Measurements from ENCODE around the gene TOX4. TPM values are rescaled to one million over a fixed set of nuclear protein-coding genes. Genes with fewer than 3 reads are reported as not detected.
A peak's percentile ranks its signal among the peaks of the same experiment; 100 is the strongest.

The TOX4 gene
- total RNA-seq, 1 donor from 2014 or later: 15.4 TPM

DNA sequence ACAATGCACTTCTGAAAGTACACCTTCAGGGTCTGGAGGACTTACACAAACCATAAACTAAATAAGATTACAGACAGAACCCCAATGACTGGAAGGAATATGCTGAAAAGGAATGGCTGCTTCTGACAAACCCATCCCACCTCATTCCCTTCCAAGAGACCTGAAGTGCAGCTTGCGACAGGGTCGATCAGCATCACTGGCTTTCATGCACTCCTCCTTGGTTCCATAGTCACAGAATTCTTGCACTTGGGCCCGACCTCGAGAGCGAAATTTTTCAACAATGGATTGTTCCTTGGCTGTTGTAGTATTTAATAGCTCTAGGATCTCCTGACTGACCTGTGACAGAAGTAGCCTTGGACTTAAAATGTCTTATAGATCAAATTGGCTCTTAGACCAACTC, 24.6 kb downstream of the TOX4 start:
- no peak for DNase-seq (ENCODE audit: low spot score)

DNA sequence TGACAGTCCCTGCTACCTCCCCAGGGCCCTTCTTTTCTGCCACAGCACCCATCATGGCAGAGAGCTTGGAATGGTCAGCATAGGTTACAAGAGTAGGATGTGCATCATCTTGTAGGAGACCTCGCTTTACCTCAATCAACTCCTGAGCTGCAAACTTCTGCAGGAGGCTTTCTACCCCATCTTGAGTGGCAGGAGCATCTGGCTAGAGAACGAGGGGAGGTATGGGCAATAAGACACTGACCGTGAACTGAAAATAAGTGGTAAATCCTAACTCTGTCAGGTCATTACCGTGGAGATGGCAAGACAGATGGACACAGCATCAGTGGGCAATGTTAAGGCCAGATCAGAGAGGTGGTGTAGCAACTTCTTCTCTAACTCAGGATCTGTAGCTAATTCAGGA, 26.4 kb downstream of the TOX4 start:
- DNase-seq (ENCODE audit: low spot score): no peak

DNA sequence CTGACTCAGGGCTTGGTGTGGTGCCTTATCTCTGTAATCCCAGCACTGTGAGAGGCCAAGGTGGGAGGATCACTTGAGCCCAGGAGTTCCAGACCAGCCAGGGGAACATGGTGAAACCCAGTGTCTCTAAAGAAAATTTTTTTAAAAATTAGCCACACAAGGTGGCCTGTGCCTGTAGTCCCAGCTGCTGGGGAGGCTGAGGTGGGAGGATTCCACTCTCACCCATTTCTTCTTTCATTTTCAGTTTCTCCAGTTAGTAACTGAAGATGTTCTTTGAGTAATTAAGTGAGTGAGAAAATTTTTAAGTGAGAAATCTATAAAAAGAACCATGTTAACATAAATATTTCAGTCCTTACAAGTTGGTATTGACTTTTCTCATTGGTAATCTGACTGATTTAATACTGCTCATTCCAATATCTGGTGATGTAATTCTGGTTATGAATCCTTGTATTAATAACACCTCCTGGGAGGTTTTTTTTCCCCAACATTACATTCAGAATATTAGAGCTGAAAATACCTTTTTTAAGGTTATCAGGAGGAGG, 28.1 kb downstream of the TOX4 start:
- no peak for DNase-seq (ENCODE audit: low spot score)

- DNase-seq (ENCODE audit: low spot score): no peak
Observed at GRCh38 chr14:21506557-21506956, 29.6 kb downstream of the TOX4 start.

DNA sequence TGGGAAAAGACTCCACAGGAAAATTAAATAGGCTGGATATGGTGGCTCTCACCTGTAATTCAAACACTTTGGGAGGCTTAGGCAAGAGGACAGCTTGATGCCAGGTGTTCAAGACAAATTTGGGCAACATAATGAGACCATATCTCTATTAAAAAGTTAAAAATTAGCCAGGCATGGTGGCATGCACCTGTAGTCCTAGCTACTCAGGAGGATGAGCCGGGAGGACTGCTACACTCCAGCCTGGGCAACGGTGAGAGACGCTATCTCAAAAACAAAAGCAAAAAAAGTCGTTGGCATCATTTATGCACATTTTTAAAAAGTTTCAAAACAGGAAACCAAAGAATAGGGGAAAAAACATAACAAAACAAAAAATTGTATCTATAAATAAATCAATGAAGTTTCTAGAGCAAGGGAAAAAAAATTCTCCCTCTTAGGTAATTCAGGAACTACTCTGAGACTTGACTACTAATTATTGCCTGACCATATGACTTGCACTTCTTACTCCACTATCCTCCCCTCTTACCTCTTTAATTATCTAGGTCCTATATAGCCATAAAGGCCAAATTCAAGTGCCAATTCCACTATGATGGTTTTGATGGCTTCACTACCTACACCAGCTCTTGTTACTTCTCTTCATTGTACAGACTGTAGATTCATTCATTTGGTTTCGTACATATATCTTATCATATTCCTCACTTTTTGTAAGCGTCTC, 32.6 kb downstream of the TOX4 start:
- DNase-seq (ENCODE audit: low spot score): no peak

GRCh38 chr14:21510735-21511657, 34.0 kb downstream of the TOX4 start, which contains the start of gene METTL3:
Gene METTL3, minus strand, starts transcription at chr14:21511340. Its CDS starts 117 bp downstream, at chr14:21511223.
- DNase-seq (ENCODE audit: low spot score): peak; percentile 100

- no peak for DNase-seq (ENCODE audit: low spot score)
Observed at GRCh38 chr14:21514341-21514740, 37.3 kb downstream of the TOX4 start.

GRCh38 chr14:21518725-21519124, 41.7 kb downstream of the TOX4 start:
- DNase-seq (ENCODE audit: low spot score): no peak

GRCh38 chr14:21520767-21521166, 43.8 kb downstream of the TOX4 start:
- DNase-seq (ENCODE audit: low spot score): no peak

DNA sequence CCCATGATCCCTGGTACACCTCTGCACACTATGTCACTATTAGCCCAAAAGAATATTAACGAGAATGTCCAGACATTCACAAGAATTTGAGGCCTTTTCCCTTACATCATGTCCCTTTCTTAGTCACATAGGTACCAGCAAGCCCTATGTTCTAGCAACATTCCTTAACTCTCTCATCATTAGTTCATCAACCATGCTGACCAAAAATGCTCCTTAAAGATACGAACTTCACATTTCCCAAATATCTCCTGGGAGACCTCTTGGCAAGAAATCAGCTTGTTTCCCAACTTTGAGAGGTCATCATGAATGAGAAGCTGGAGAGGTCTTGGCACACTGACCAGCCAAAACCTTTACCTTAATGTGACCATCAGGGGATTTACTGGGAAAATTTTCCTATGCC, 44.5 kb downstream of the TOX4 start:
- DNase-seq (ENCODE audit: low spot score): no peak

DNA sequence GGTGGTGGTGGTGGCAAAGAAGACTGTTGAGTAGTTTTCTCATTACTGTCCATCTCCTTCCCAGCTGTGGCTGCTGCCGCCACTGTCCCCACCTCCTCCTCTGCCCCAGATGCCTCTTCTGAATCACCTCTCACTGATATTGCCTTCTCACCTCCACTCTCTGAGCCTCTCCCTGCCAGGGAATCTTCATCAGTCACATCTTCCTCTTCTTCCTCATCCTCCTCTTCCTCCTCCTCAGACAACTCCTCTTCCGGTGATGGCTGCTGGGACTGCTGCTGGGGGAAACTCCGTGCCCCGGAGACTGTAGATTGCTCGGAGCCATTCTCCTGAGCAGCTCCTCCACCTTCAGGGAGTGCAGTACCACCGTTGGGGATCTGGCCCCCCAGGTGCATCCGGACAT, 46.2 kb downstream of the TOX4 start:
- no peak for DNase-seq (ENCODE audit: low spot score)

GRCh38 chr14:21524575-21525490, 47.8 kb downstream of the TOX4 start:
- DNase-seq (ENCODE audit: low spot score): no peak

DNA sequence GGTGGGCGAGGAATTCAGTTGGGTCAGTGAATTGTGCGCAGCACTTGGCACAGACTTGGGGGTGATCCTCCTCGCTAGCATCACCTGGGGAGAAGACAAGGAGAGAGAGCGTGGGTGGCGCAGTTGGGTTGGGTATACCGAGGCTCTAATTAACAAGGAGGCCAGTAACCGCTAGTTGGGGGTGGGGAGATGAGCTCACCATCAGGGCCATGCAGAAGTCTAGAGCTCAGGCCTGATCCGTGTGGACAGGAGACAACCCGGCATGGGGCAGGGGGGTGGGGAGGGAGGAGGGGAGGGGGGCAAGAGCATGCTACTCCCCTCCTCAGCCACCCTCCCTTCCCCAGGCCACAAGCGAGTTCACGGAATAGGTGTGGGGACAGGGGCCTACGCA, 48.6 kb downstream of the TOX4 start:
- no peak for DNase-seq (ENCODE audit: low spot score)

DNA sequence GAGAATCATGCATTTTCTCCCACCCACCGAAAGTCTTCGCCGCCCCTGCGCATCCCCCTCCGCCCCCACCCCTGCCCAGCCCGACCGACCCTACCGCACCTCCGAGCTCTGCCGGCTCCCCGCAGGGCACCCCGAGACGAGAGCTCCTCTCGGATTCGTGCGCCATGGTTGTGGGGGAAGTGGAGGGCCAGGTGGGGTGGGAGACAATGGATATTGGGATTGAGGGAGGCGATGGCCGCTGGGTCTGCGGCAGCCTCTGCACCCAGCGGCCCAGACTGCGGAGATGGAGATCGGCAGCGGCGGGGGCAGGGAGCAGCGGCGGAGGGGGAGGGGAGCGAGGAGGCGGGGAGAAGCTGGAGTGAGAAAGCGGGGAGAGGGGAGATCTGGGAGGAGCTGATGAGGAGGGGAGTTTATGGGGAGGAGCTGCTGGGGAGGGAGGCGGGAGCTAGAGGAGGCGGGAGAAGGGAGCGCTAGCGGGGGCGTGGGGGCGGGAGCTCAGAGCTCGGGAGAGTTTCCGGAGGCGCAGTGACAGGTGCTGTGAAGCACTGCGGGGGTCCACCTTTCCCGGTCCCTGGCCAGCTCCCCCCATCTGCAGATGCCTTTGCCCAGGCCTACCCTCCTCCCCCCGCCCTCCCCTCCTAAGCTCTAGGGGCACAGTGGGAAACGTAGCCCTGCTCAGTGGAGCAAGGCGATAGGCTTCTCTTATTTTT, 49.1 kb downstream of the TOX4 start, which contains the start of gene SALL2:
SALL2 (minus strand) TSS at position 385 of the 710 bp plus-strand sequence; CDS start at position 166, 219 bp downstream.
- peak; percentile 89 for DNase-seq (ENCODE audit: low spot score)

DNA sequence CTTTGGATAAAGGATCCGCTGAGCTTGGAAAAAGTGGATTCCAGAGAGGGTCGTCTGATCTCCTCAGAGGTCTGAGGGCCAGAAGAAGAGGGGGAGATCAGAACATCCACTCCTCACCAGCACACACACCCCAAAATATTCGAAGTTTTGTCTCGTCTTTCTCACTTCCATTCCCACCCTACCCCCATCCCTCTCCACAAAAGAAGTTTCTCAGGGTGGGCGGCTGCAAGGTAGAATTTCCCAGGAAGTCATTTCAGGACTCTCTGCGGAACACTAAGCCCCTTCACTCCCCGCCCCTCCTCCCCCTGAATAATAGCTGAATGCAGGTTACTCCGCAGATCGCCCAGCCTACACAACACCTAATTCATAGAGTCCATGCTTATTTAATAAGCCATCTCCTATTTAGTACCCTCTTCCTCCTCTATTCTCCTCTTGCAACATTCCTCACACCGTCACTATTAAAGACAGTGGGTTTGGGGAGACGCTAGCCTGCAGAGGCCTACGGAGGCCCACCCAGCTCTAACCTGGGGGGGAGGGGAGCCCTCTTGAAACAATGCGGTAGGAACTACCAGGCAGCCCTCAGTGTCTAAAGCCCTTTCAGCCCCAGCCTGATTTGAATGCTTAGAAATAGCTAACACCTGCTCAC, 49.8 kb downstream of the TOX4 start:
- DNase-seq (ENCODE audit: low spot score): no peak

DNA sequence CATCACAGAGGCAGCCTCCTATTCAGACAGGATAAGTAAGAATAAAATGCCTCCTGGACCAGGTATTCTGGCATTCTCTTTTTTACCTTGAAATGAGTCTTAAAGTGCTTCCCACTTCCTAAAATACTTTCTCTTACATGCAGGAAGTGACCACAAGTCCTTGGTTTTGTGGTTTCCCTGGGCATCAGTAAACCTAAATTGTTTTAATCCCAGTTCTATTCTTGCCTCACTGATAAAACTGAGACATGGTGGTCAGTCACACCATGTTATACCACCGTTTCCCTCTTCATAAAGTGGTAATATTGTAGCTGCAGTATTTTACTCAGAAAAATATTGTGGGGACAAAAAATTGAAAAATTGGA, 50.3 kb downstream of the TOX4 start:
- no peak for DNase-seq (ENCODE audit: low spot score)

DNA sequence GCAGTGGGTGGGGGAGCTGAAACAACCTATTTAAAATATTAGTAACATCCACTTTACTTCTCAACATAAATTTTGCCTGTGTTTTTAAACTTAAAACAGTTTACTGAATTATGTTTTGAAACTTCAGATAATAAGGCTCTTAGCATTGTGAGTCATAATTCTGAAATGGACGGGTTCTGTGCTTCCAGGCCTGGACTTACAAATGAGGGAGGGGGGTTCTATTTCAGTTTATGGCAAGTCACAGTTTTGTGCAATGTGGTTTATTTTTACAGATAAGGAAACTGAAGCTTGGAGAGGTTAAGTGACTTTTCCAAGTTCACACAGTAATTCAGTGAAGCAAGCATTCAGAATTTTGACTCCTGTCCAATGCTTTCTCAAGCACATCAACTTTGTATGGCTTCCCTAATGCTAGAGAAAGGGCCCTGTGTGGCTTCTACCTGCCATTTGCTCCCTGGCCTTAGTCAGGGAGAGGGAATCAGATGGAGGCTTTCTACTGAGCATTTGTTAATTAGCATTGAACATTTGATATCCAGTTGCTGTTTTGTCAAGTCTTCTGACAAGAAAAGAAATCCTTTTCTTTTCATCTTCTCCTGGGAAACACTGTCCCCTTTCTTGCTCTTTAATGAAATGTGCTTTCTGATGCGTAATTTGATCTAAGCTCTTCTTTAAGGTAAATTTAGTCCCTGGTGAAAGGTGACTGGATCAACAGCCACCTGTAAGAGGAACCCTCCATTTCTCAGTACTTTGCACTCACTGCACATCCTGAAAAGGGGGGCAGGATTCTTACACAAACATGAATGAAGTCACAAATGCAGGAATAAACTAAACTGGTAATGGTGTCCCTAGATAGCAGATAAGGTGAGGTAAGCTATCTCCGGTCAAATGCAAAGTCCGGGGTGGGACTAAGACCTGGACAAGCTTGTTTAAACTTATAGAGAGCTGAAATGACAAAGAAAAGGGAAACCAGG, 51.7 kb downstream of the TOX4 start:
- no peak for DNase-seq (ENCODE audit: low spot score)

DNA sequence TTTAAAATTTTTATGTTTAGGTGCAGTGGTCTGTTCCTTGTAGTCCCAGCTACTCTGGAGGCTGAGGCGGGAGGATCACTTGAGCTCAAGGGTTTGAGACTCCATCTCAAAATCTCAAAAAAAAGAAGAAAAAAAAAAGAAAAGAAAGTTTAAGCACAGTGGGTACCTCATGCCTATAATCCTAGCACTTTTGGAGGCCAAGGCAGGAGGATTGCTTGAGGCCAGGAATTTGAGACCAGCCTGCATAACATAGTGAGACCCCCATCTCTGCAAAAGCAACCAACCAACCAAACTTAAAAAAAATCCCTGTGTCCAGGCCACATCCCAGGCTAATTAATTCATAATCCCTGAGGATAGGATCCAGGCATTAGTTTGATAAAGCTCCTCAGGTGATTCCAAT, 52.5 kb downstream of the TOX4 start:
- DNase-seq (ENCODE audit: low spot score): no peak

GRCh38 chr14:21533294-21533693, 56.3 kb downstream of the TOX4 start:
- DNase-seq (ENCODE audit: low spot score): no peak

Data from umbilical cord (tissue), 2 donors.